Liver (tissue), 9 donors: Measurements from ENCODE around the gene TMPRSS9. TPM values are rescaled to one million over a fixed set of nuclear protein-coding genes. Genes with fewer than 3 reads are reported as not detected.

Source experiments
- DNase-seq: peaks from one replicate; pipeline ENCODE4 v3.0.0-alpha.2; 2017; ENCODE audit warnings: low spot score
- H3K27ac ChIP-seq, 2 donors: one replicate each; pipeline ENCODE4 v1.7.0; 2013; ENCODE audit warnings: inconsistent platforms in 2 of 2, low read length in 2 of 2, control low read depth in 1 of 2, low read depth in 1 of 2, mild to moderate bottlenecking in 1 of 2
- H3K27me3 ChIP-seq, 4 donors: one replicate each; pipeline versions ENCODE4 v1.6.1 to v1.7.0; 2013; ENCODE audit warnings: low read length in 3 of 4, inconsistent platforms in 1 of 4, mild to moderate bottlenecking in 1 of 4, moderate library complexity in 1 of 4; ENCODE audit not compliant: control insufficient read depth in 4 of 4, insufficient read depth in 4 of 4
- H3K36me3 ChIP-seq, 4 donors: one replicate each; pipeline versions ENCODE4 v1.6.1 to v1.7.0; 2013; ENCODE audit warnings: low read length in 3 of 4, mild to moderate bottlenecking in 3 of 4, low read depth in 1 of 4, moderate library complexity in 1 of 4; ENCODE audit not compliant: control insufficient read depth in 4 of 4, insufficient read depth in 3 of 4
- H3K4me1 ChIP-seq, 4 donors: one replicate each; pipeline versions ENCODE4 v1.6.1 to v1.7.0; 2013; ENCODE audit warnings: low read length in 3 of 4, mild to moderate bottlenecking in 3 of 4, moderate library complexity in 1 of 4; ENCODE audit not compliant: control insufficient read depth in 4 of 4, insufficient read depth in 4 of 4
- H3K4me3 ChIP-seq, 3 donors: one replicate each; pipeline versions ENCODE4 v1.6.1 to v1.7.0; 2013; ENCODE audit warnings: low read length in 3 of 3, control low read depth in 1 of 3, low read depth in 1 of 3, mild to moderate bottlenecking in 1 of 3
- H3K9ac ChIP-seq, 2 donors: one replicate each; pipeline ENCODE4 v1.7.0; 2013; ENCODE audit warnings: low read length in 2 of 2, mild to moderate bottlenecking in 2 of 2, moderate library complexity in 2 of 2, control low read depth in 1 of 2, low read depth in 1 of 2
- H3K9me3 ChIP-seq, 4 donors: one replicate each; pipeline versions ENCODE4 v1.6.1 to v1.7.0; 2013; ENCODE audit warnings: low read length in 3 of 4; ENCODE audit not compliant: control insufficient read depth in 4 of 4
- ATF3 ChIP-seq: IDR thresholded peaks from 2 replicates; pipeline ENCODE4 v1.6.1; 2016; ENCODE audit warnings: antibody characterized with exemption
- JUND ChIP-seq, 2 donors: IDR thresholded peaks; 2 replicates each; pipeline ENCODE4 v1.6.1; 2016; ENCODE audit warnings: antibody characterized with exemption in 2 of 2
- MAX ChIP-seq: IDR thresholded peaks from 2 replicates; pipeline ENCODE4 v1.6.1; 2016; ENCODE audit warnings: antibody characterized with exemption
- RAD21 ChIP-seq, 2 donors: IDR thresholded peaks; 2 replicates each; pipeline ENCODE4 v1.6.1; 2016; ENCODE audit warnings: antibody characterized with exemption in 2 of 2, mild to moderate bottlenecking in 2 of 2
- REST ChIP-seq: IDR thresholded peaks from 2 replicates; pipeline ENCODE4 v1.6.1; 2016; ENCODE audit warnings: antibody characterized with exemption, mild to moderate bottlenecking
- SP1 ChIP-seq: IDR thresholded peaks from 2 replicates; pipeline ENCODE4 v1.6.1; 2018; ENCODE audit warnings: antibody characterized with exemption, mild to moderate bottlenecking
- TAF1 ChIP-seq: conservative IDR thresholded peaks from 2 replicates; pipeline ENCODE4 v1.6.1; 2016; ENCODE audit warnings: antibody characterized with exemption, mild to moderate bottlenecking
- YY1 ChIP-seq: IDR thresholded peaks from 2 replicates; pipeline ENCODE4 v1.6.1; 2016; ENCODE audit warnings: antibody characterized with exemption, mild to moderate bottlenecking
- ZBTB33 ChIP-seq: IDR thresholded peaks from 2 replicates; pipeline ENCODE4 v1.6.1; 2016; ENCODE audit warnings: antibody characterized with exemption
- WGBS: extraction: QIAGEN DNeasy Blood & Tissue Kit; methylation state at CpG from one replicate; pipeline ENCODE4 v1.1.7; 2013; 5-methylcytosine and 5-hydroxymethylcytosine counted together
- polyA plus RNA-seq, 2 donors: library from polyadenylated mRNA; stranded (reverse) in 1 of 2; unstranded in 1 of 2; fragments of 200-250 nt in 1 of 2; fragments of >200 nt in 1 of 2; fragmentation: Nextera tagmentation in 1 of 2; extraction: Ambion mirVana in 1 of 2; gene quantifications; one replicate each; pipeline versions ENCODE4 v1.2.1 to v1.2.3, GENCODE V29; 2013 to 2015
- total RNA-seq, 2 donors: library from RNA; depleted of rRNA; stranded (reverse); fragments of >200 nt; gene quantifications; one replicate each; pipeline ENCODE4 v1.2.3, GENCODE V29; 2014
- donor health status: healthy.
- donor health status: healthy.
- donor health status: healthy.
- donor health status: healthy.
- donor health status: healthy.

Gene TMPRSS9
- total and polyA plus RNA-seq, 4 donors: 0.39 to 24.8 (median 1.5) TPM

GRCh38 chr19:2320049-2320448 is 40.0 kb upstream of the TMPRSS9 start:
- Histone ChIP-seq H3K9me3 (no peaks in the 10 kb centered on the region), H3K4me3 (no peak overlapping the region), H3K9ac (no peak overlapping the region), H3K27me3 (no peaks in the 10 kb centered on the region), H3K4me1 (peaks cover 0 to 6% (median 2%) of the 10 kb centered on the region in 4 donors), H3K27ac (no peak overlapping the region), H3K36me3 (peaks cover 0 to 18% (median 3%) of the 10 kb centered on the region in 4 donors)
- WGBS: 83% methylated on average over 12 of the region's 12 CpGs
- no peak for TF ChIP-seq SP1
- TF ChIP-seq RAD21 (IDR thresholded peaks at IDR 0.05): no peak
- TF ChIP-seq MAX: no peak
- TF ChIP-seq REST: no peak
- TF ChIP-seq JUND (IDR thresholded peaks at IDR 0.05): no peak
- no peak for DNase-seq

GRCh38 chr19:2320939-2321338 is 39.1 kb upstream of the TMPRSS9 start:
- TF ChIP-seq RAD21 (IDR thresholded peaks at IDR 0.05): no peak
- no peak for TF ChIP-seq ZBTB33
- TF ChIP-seq REST: no peak
- TF ChIP-seq JUND (IDR thresholded peaks at IDR 0.05): no peak
- TF ChIP-seq ATF3: no peak
- TF ChIP-seq MAX: no peak
- no peak for TF ChIP-seq YY1
- TF ChIP-seq TAF1: no peak

More at GRCh38 chr19:2320939-2321338, 39.1 kb upstream of the TMPRSS9 start:
- DNase-seq: no peak
- no peak overlapping the region for H3K4me3 ChIP-seq
- H3K4me1 ChIP-seq: peaks cover 0 to 1% (median under 1%) of the 10 kb centered on the region in 4 donors
- H3K9me3 ChIP-seq: no peaks in the 10 kb centered on the region
- no peak overlapping the region for H3K9ac ChIP-seq
- H3K36me3 ChIP-seq: peaks cover 0 to 18% (median 3%) of the 10 kb centered on the region in 4 donors
- no peak overlapping the region for H3K27ac ChIP-seq
- WGBS: 93% methylated on average over 12 of the region's 12 CpGs
- no peaks in the 10 kb centered on the region for H3K27me3 ChIP-seq
